MCF 10A (cell line): ENCODE data around the gene AATK. TPM values are rescaled to one million over a fixed set of nuclear protein-coding genes. Genes with fewer than 3 reads are reported as not detected.

ENCODE experiments used
- BruUV-seq: library from RNA; stranded (reverse); fragments of 400-500 nt; replicated peaks from 2 replicates; lab custom pipeline; 2021; lab: Mats Ljungman, UMichigan
- CTCF ChIA-PET: fragments of 300-600 bp; sonication (Branson Sonifier 250); formaldehyde crosslinking; extraction: SDS; loops from one replicate; lab custom pipeline; 2021; ENCODE audit warnings: antibody characterized with exemption, inconsistent platforms; lab: Yijun Ruan, JAX
- POLR2A ChIA-PET: fragments of 300-600, 350-650 bp; sonication (Branson Sonifier 250); formaldehyde crosslinking; extraction: SDS; loops from one replicate; lab custom pipeline; 2020; ENCODE audit warnings: antibody characterized with exemption, inconsistent platforms; lab: Yijun Ruan, JAX
- DNase-seq: peaks from one replicate; pipeline ENCODE4 v3.0.0-alpha.2; 2018; ENCODE audit not compliant: unreplicated experiment
- H3K27ac Mint-ChIP-seq: one replicate; pipeline ENCODE4 v1.8.0; 2022; ENCODE audit warnings: mild to moderate bottlenecking, low read depth, mixed read lengths; ENCODE audit not compliant: unreplicated experiment
- H3K27me3 Mint-ChIP-seq: one replicate; pipeline ENCODE4 v1.8.0; 2022; ENCODE audit warnings: mixed read lengths; ENCODE audit not compliant: insufficient read depth, unreplicated experiment
- H3K36me3 Mint-ChIP-seq: one replicate; pipeline ENCODE4 v1.8.0; 2022; ENCODE audit warnings: mild to moderate bottlenecking, moderate library complexity, mixed read lengths; ENCODE audit not compliant: insufficient read depth, unreplicated experiment
- H3K4me1 Mint-ChIP-seq: one replicate; pipeline ENCODE4 v1.8.0; 2022; ENCODE audit warnings: mixed read lengths; ENCODE audit not compliant: insufficient read depth, unreplicated experiment
- H3K4me3 Mint-ChIP-seq: one replicate; pipeline ENCODE4 v1.8.0; 2022; ENCODE audit warnings: mild to moderate bottlenecking, moderate library complexity, mixed read lengths; ENCODE audit not compliant: unreplicated experiment
- H3K9me3 Mint-ChIP-seq: one replicate; pipeline ENCODE4 v1.8.0; 2022; ENCODE audit warnings: mixed read lengths; ENCODE audit not compliant: unreplicated experiment
- intact Hi-C: fragments of 100-400 bp; cut with micrococcal nuclease; formaldehyde crosslinking; loops from 2 replicates; pipeline ENCODE4 v1.14.1; 2022
- total RNA-seq: library from RNA; stranded (reverse); gene quantifications from 2 replicates; pipeline ENCODE4 v1.2.3, GENCODE V29; 2022
- TF ChIP-seq, protein P1 (sequence below): fragments of 200-600 bp; IDR thresholded peaks from one replicate; pipeline ENCODE4 v1.8.0; 2022; ENCODE audit warnings: antibody characterized with exemption, mild to moderate bottlenecking; ENCODE audit not compliant: unreplicated experiment

Gene AATK
- total RNA-seq, 1 experiment from 2014 or later: 1.4 TPM

DNA sequence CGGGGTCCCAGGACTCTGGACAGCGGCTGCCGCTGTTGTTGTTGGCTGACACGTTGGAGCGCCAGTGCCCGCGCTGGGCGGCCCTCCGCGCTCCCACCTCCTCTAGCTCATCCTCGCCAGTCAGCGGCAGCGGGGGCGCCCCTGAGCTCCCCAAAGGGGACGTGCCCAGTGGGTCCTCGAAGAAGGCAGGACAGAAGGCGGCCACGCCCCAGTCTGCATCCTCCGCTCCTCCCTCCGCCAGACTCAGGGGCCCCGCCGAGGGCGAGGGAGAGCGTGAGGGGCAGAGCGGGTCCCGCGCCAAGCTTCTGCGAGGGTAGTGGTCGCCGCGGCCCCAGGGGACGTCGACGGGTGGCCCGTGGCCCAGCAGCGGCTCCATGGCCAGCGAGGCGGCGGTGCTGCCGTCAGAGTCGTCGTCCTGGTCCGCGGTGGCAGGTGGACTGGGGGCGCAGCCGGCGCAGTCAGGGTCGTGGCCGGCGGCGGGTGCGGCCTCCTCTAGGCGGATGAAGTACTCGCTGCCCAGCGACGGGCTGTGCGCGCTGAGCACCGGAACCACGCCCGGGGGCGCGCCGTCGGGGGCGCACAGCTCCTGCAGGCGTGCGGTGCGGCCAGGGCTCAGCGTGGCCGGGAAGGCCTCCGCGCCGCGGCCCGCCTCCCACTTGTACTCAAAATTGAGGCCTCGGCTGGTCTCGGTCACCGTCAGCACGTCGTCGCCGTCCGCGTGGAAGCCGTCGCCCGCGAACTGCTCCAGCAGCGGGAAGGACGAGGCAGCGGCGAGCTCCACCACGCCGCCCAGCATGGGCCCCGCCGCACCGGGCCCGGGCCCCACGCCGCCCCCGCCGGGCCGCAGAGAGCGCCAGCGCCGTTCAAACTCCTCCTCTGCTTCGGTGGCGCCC lies 43.9 kb downstream of the AATK start:
- Mint-ChIP-seq H3K36me3 (peaks cover 23% of the 10 kb centered on the region), H3K4me1 (peaks cover 6% of the 10 kb centered on the region), H3K27ac (no peak overlapping the region), H3K27me3 (no peaks in the 10 kb centered on the region), H3K4me3 (no peak overlapping the region), H3K9me3 (no peaks in the 10 kb centered on the region)
- no peak for DNase-seq
- TF ChIP-seq, protein P1, sequence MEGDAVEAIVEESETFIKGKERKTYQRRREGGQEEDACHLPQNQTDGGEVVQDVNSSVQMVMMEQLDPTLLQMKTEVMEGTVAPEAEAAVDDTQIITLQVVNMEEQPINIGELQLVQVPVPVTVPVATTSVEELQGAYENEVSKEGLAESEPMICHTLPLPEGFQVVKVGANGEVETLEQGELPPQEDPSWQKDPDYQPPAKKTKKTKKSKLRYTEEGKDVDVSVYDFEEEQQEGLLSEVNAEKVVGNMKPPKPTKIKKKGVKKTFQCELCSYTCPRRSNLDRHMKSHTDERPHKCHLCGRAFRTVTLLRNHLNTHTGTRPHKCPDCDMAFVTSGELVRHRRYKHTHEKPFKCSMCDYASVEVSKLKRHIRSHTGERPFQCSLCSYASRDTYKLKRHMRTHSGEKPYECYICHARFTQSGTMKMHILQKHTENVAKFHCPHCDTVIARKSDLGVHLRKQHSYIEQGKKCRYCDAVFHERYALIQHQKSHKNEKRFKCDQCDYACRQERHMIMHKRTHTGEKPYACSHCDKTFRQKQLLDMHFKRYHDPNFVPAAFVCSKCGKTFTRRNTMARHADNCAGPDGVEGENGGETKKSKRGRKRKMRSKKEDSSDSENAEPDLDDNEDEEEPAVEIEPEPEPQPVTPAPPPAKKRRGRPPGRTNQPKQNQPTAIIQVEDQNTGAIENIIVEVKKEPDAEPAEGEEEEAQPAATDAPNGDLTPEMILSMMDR: no peak
- intact Hi-C loops: no loop called here
- no TSS peak for BruUV-seq
- CTCF ChIA-PET: interaction anchor here (0.5 to 1.2 kb wide), 2 partner anchors 55 to 98 kb away, joined by 3 read pairs; no protein-coding TSS in a partner anchor
- POLR2A ChIA-PET: no interaction called here

DNA sequence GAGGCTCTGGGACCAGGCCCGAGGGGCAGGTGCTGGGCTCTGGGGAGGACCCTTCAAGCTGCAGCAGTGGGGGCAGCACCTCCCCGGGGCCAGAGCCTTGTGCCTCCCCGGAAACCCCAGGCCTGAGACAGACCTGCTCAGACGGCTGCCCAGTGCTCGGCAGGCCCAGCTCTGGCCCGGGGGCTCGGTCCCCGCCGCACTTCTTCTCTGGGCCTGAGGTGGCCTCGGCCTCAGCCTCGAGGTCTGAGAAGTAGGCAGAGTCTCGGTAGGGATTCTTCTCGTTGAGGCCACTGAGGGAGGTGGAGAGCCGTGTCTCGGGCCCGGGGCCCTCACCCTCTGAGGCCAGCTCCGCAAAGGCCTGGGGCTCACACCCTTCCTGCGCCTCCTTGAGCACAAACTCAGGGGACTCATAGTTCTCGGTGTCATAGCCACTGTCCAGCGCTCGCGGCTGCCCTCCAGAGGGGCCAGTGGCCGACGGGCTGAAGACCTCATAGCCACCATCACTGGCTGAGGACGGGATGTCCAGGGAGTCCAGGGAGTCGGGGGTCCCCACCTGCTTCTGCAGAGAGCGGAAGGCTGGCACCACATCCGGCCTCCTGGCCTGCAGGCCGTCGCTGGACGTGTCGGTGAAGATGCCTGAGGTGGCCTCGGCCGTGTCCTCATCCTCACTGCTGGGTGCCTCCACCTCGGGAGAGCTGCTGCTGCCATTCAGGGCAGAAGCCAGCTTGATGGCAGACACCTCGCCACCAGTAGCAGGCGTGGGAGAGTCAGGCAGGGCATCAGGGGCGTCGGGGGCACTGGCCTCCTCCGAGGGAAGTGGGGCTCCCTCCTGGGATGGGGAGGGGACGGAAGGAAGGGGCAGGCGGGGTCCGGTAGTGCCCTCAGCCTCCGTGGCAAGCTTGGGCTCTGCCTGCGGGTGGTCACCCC lies 45.1 kb downstream of the AATK start:
- no TSS peak for BruUV-seq
- POLR2A ChIA-PET: no interaction called here
- TF ChIP-seq, protein P1: no peak
- CTCF ChIA-PET: interaction anchor here (0.6 to 1.3 kb wide), 3 partner anchors 13 to 377 kb away, joined by 4 read pairs; no protein-coding TSS in a partner anchor
- peaks cover 23% of the 10 kb centered on the region for H3K36me3 Mint-ChIP-seq
- H3K4me3 Mint-ChIP-seq: peak overlapping the region; percentile 84
- no peaks in the 10 kb centered on the region for H3K27me3 Mint-ChIP-seq
- intact Hi-C loops: no loop called here
- no peak overlapping the region for H3K27ac Mint-ChIP-seq
- peaks cover 6% of the 10 kb centered on the region for H3K4me1 Mint-ChIP-seq
- no peaks in the 10 kb centered on the region for H3K9me3 Mint-ChIP-seq
- no peak for DNase-seq

DNA sequence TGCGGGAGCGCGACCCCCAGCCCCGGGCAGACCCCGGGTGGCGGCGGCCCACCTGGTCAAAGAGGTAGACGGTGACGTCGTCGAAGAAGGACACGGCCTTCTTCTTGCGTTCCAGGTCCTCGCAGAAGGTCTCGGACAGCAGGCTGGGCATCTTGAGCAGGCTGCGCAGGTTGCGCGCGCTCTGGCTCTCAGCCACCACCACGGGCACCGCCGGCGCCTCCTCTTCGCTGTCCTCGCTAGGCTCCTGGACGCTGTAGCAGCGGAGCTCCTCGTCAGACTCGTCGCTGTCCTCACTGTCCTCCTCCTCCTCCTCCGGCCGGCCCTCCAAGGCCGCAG lies 45.9 kb downstream of the AATK start:
- TF ChIP-seq, protein P1: peak; percentile 9
- ChIA-PET CTCF (interaction anchor here (1.1 to 1.3 kb wide), 2 partner anchors 14 to 16 kb away, joined by 4 read pairs; no protein-coding TSS in a partner anchor), POLR2A (interaction anchor here (0.7 to 1.2 kb wide), 2 partner anchors 62 to 119 kb away, joined by 4 to 6 read pairs; partner anchors contain the start of genes NDUFAF8 and TEPSIN)
- H3K36me3 Mint-ChIP-seq: peaks cover 23% of the 10 kb centered on the region
- intact Hi-C loops: no loop called here
- H3K4me3 Mint-ChIP-seq: peak overlapping the region; percentile 84
- H3K9me3 Mint-ChIP-seq: no peaks in the 10 kb centered on the region
- DNase-seq: peak; percentile 40
- BruUV-seq: TSS peak; percentile 32
- peak overlapping the region; percentile 87 for H3K27ac Mint-ChIP-seq
- no peaks in the 10 kb centered on the region for H3K27me3 Mint-ChIP-seq
- H3K4me1 Mint-ChIP-seq: peaks cover 7% of the 10 kb centered on the region
